ENCODE results near the gene POU4F3.

POU4F3 gene

GRCh38 chr5:146369691-146370090 lies 31.1 kb downstream of the POU4F3 start:
- H3K27ac ChIP-seq = no peak overlapping the region
- no peak for TF ChIP-seq CTCF (conservative IDR thresholded peaks at IDR 0.05)

- no peak for TF ChIP-seq CTCF (conservative IDR thresholded peaks at IDR 0.05)
- no peak overlapping the region for H3K27ac ChIP-seq
These were observed 38.2 kb downstream of the POU4F3 start for GRCh38 chr5:146376821-146377220.

- TF ChIP-seq CTCF (conservative IDR thresholded peaks at IDR 0.05) = no peak
- no peak overlapping the region for H3K27ac ChIP-seq
These were observed 40.3 kb downstream of the POU4F3 start for GRCh38 chr5:146378986-146379385.

- H3K27ac ChIP-seq = no peak overlapping the region
- TF ChIP-seq CTCF (conservative IDR thresholded peaks at IDR 0.05) = no peak
These were observed 42.1 kb downstream of the POU4F3 start for GRCh38 chr5:146380714-146381113.

GRCh38 chr5:146388386-146388785 lies 49.7 kb downstream of the POU4F3 start:
- H3K27ac ChIP-seq = no peak overlapping the region
- no peak for TF ChIP-seq CTCF (conservative IDR thresholded peaks at IDR 0.05)

GRCh38 chr5:146390469-146390868 lies 51.8 kb downstream of the POU4F3 start:
- TF ChIP-seq CTCF (conservative IDR thresholded peaks at IDR 0.05) = no peak

More at GRCh38 chr5:146390469-146390868, 51.8 kb downstream of the POU4F3 start:
- H3K27ac ChIP-seq = no peak overlapping the region

Measured in VCaP (cell line).